GM12878 (cell line): Measurements from ENCODE around the gene PRMT5. TPM values are rescaled to one million over a fixed set of nuclear protein-coding genes. Genes with fewer than 3 reads are reported as not detected.

Experiments
- ATAC-seq: fragments of 200-7000 bp; cut with Tn5 transposase; 3 replicates; pipeline ENCODE4 v1.9.1; 2020; ENCODE audit warnings: mild to moderate bottlenecking, moderate library complexity
- BruUV-seq: library from RNA; stranded (reverse); fragments of 400-500 nt; replicated peaks from 2 replicates; lab custom pipeline; 2021; lab: Mats Ljungman, UMichigan
- CTCF ChIA-PET: fragments of 300-600 bp; sonication (Branson Sonifier 250); formaldehyde crosslinking; extraction: SDS; loops from one replicate; lab custom pipeline; 2021; ENCODE audit warnings: inconsistent platforms; lab: Yijun Ruan, JAX
- POLR2A ChIA-PET: fragments of 350-600 bp; formaldehyde crosslinking; extraction: SDS; loops from one replicate; lab custom pipeline; 2021; ENCODE audit warnings: inconsistent platforms; lab: Charles Lee
- RAD21 ChIA-PET: fragments of 300-600 bp; sonication (Branson Sonifier 250); formaldehyde crosslinking; loops from one replicate; lab custom pipeline; 2023; ENCODE audit warnings: antibody characterized with exemption; ENCODE audit not compliant: unreplicated experiment; lab: Charles Lee
- SMC1A ChIA-PET: fragments of 300-600 bp; sonication (Branson Sonifier 250); formaldehyde crosslinking; loops from one replicate; lab custom pipeline; 2023; ENCODE audit not compliant: unreplicated experiment, uncharacterized antibody; lab: Charles Lee
- DNase-seq: peaks from one replicate; pipeline ENCODE4 v3.0.0-alpha.2; 2011; ENCODE audit warnings: low read depth, low spot score
- FAIRE-seq: peaks from 3 replicates; lab custom pipeline; 2011; peaks lifted over from hg19 to GRCh38; lab: Jason Lieb, UNC
- H2AFZ ChIP-seq: 2 replicates; pipeline ENCODE4 v1.6.0; 2011; ENCODE audit warnings: low read depth, low read length, control low read depth; ENCODE audit not compliant: control insufficient read depth
- H3K27ac ChIP-seq: 2 replicates; pipeline ENCODE4 v1.5.1; 2011; ENCODE audit warnings: control low read depth; ENCODE audit not compliant: control insufficient read depth, insufficient read depth
- H3K27me3 ChIP-seq, 2 experiments: replicated peaks in 1 of 2; 2 replicates each; pipeline versions ENCODE4 v1.6.0 to v1.6.1; 2011; ENCODE audit warnings: low read length in 1 of 2; ENCODE audit not compliant: control insufficient read depth in 2 of 2, insufficient read depth in 2 of 2
- H3K36me3 ChIP-seq, 2 experiments: 2 replicates each; pipeline ENCODE4 v1.5.1; 2011; ENCODE audit warnings: low read length in 1 of 2; ENCODE audit not compliant: control insufficient read depth in 2 of 2, insufficient read depth in 2 of 2
- H3K4me1 ChIP-seq: 2 replicates; pipeline ENCODE4 v1.6.1; 2011; ENCODE audit warnings: mild to moderate bottlenecking, low read length, moderate library complexity, mixed read lengths; ENCODE audit not compliant: control insufficient read depth, insufficient read depth
- H3K4me2 ChIP-seq: 2 replicates; pipeline ENCODE4 v1.6.0; 2011; ENCODE audit warnings: control low read depth; ENCODE audit not compliant: control insufficient read depth, insufficient read depth
- H3K4me3 ChIP-seq: fragments of 200-600 bp; sonication (generic); 2 replicates; pipeline ENCODE4 v1.5.1; 2016
- H3K79me2 ChIP-seq: 2 replicates; pipeline ENCODE4 v1.6.0; 2011; ENCODE audit warnings: low read length; ENCODE audit not compliant: control insufficient read depth, insufficient read depth
- H3K9ac ChIP-seq: 2 replicates; pipeline ENCODE4 v1.8.0; 2011; ENCODE audit warnings: low read length, control low read depth, mixed read lengths; ENCODE audit not compliant: control insufficient read depth, insufficient read depth
- H3K9me3 ChIP-seq: replicated peaks from 3 replicates; pipeline ENCODE4 v1.5.1; 2011; ENCODE audit warnings: mild to moderate bottlenecking, low read length; ENCODE audit not compliant: control insufficient read depth, insufficient read depth
- H4K20me1 ChIP-seq: 2 replicates; pipeline ENCODE4 v1.6.0; 2011; ENCODE audit not compliant: control insufficient read depth, insufficient read depth
- CREM ChIP-seq: IDR thresholded peaks from 2 replicates; pipeline ENCODE4 v1.6.1; 2014; ENCODE audit warnings: antibody characterized with exemption, low read depth
- ETV6 ChIP-seq, 2 experiments: fragments of 450-650 bp in 1 of 2; IDR thresholded peaks in 1 of 2; conservative IDR thresholded peaks in 1 of 2; 2 replicates each; pipeline ENCODE4 v1.6.1; 2014; ENCODE audit warnings: antibody characterized with exemption in 1 of 2, borderline replicate concordance in 1 of 2, low read depth in 1 of 2, mild to moderate bottlenecking in 1 of 2, moderate library complexity in 1 of 2
- EZH2 ChIP-seq: IDR thresholded peaks from 2 replicates; pipeline ENCODE4 v1.6.1; 2012; ENCODE audit warnings: low read depth, mild to moderate bottlenecking, control low read depth, inconsistent platforms, low read length, borderline replicate concordance; ENCODE audit not compliant: control insufficient read depth
- FOS ChIP-seq: IDR thresholded peaks from 3 replicates; pipeline ENCODE4 v1.6.1; 2011; ENCODE audit warnings: borderline replicate concordance; ENCODE audit not compliant: insufficient read length; ENCODE audit errors: extremely low read depth
- FOXK2 ChIP-seq: fragments of 450-650 bp; IDR thresholded peaks from 2 replicates; pipeline ENCODE4 v1.6.1; 2017; ENCODE audit warnings: mild to moderate bottlenecking, moderate library complexity
- GATAD2B ChIP-seq: fragments of 450-650 bp; conservative IDR thresholded peaks from 2 replicates; pipeline ENCODE4 v1.6.1; 2017; ENCODE audit warnings: low read depth, mild to moderate bottlenecking, moderate library complexity
- HDGF ChIP-seq: fragments of 450-650 bp; IDR thresholded peaks from 2 replicates; pipeline ENCODE4 v1.6.1; 2016; ENCODE audit warnings: antibody characterized with exemption
- IKZF2 ChIP-seq, 2 experiments: fragments of 450-650 bp; IDR thresholded peaks; 2 replicates each; pipeline ENCODE4 v1.6.1; 2017; ENCODE audit warnings: mild to moderate bottlenecking in 2 of 2, moderate library complexity in 2 of 2
- JUNB ChIP-seq: IDR thresholded peaks from 2 replicates; pipeline ENCODE4 v1.6.1; 2016; ENCODE audit warnings: antibody characterized with exemption, mild to moderate bottlenecking
- MEF2A ChIP-seq: IDR thresholded peaks from 2 replicates; pipeline ENCODE4 v1.6.1; 2011; ENCODE audit warnings: low read depth, mild to moderate bottlenecking, low read length, moderate library complexity; ENCODE audit not compliant: insufficient read depth
- MTA2 ChIP-seq: fragments of 450-650 bp; IDR thresholded peaks from 2 replicates; pipeline ENCODE4 v1.6.1; 2016; ENCODE audit warnings: low read depth, mild to moderate bottlenecking, moderate library complexity
- MXI1 ChIP-seq: fragments of 150-350 bp; IDR thresholded peaks from 2 replicates; pipeline ENCODE4 v1.6.1; 2011; ENCODE audit warnings: low read depth, mild to moderate bottlenecking, inconsistent platforms, low read length, improper control_type of control experiment
- NFIC ChIP-seq: IDR thresholded peaks from 2 replicates; pipeline ENCODE4 v1.6.1; 2012; ENCODE audit warnings: low read depth, mild to moderate bottlenecking, inconsistent platforms, low read length, moderate library complexity
- NR2C1 ChIP-seq: fragments of 450-650 bp; IDR thresholded peaks from 2 replicates; pipeline ENCODE4 v1.6.1; 2017; ENCODE audit warnings: antibody characterized with exemption, mild to moderate bottlenecking, moderate library complexity
- NR2F1 ChIP-seq: fragments of 450-650 bp; conservative IDR thresholded peaks from 2 replicates; pipeline ENCODE4 v1.6.1; 2017; ENCODE audit warnings: mild to moderate bottlenecking
- PAX8 ChIP-seq: fragments of 450-650 bp; IDR thresholded peaks from 2 replicates; pipeline ENCODE4 v1.6.1; 2017; ENCODE audit warnings: mild to moderate bottlenecking, moderate library complexity
- POLR2A ChIP-seq: IDR thresholded peaks from 2 replicates; pipeline ENCODE4 v1.6.1; 2011; ENCODE audit warnings: low read depth, mild to moderate bottlenecking, low read length
- RAD51 ChIP-seq: fragments of 450-650 bp; IDR thresholded peaks from 2 replicates; pipeline ENCODE4 v1.6.1; 2016; ENCODE audit warnings: moderate library complexity, mild to moderate bottlenecking, inconsistent platforms
- RELA ChIP-seq: fragments of 450-650 bp; IDR thresholded peaks from 2 replicates; pipeline ENCODE4 v1.8.0; 2014; ENCODE audit warnings: borderline replicate concordance; ENCODE audit not compliant: partially characterized antibody
- SMAD5 ChIP-seq: IDR thresholded peaks from 2 replicates; pipeline ENCODE4 v1.6.1; 2016; ENCODE audit warnings: antibody characterized with exemption, low read depth
- SMC3 ChIP-seq: IDR thresholded peaks from 2 replicates; pipeline ENCODE4 v1.6.1; 2011; ENCODE audit warnings: low read length, improper control_type of control experiment, borderline replicate concordance
- STAT3 ChIP-seq: IDR thresholded peaks from 2 replicates; pipeline ENCODE4 v1.6.1; 2011; ENCODE audit warnings: low read depth, low read length, improper control_type of control experiment
- TCF7 ChIP-seq: IDR thresholded peaks from 2 replicates; pipeline ENCODE4 v1.6.1; 2014; ENCODE audit warnings: antibody characterized with exemption, borderline replicate concordance
- YBX1 ChIP-seq: fragments of 450-650 bp; IDR thresholded peaks from 2 replicates; pipeline ENCODE4 v1.6.1; 2016; ENCODE audit warnings: antibody characterized with exemption
- ZNF217 ChIP-seq: fragments of 450-650 bp; IDR thresholded peaks from 2 replicates; pipeline ENCODE4 v1.6.1; 2017; ENCODE audit warnings: antibody characterized with exemption, mild to moderate bottlenecking
- ZNF384 ChIP-seq: IDR thresholded peaks from 2 replicates; pipeline ENCODE4 v1.6.1; 2012; ENCODE audit warnings: low read depth, mild to moderate bottlenecking, low read length, improper control_type of control experiment, borderline replicate concordance
- ZNF622 ChIP-seq: fragments of 450-650 bp; IDR thresholded peaks from 2 replicates; pipeline ENCODE4 v1.6.1; 2017; ENCODE audit warnings: mild to moderate bottlenecking, inconsistent platforms
- WGBS: methylation state at CpG from one replicate; pipeline ENCODE4 v1.1.6; 2016; ENCODE audit warnings: low lambda C conversion rate; ENCODE audit not compliant: insufficient replicate concordance, insufficient coverage; ENCODE audit errors: missing lambda C conversion rate; 5-methylcytosine and 5-hydroxymethylcytosine counted together
- in situ Hi-C: fragments of 300-500 bp; cut with MboI; formaldehyde crosslinking; loops from 9 replicates; pipeline ENCODE4 v1.14.3; 2018; ENCODE audit warnings: mixed read lengths
- intact Hi-C: fragments of 100-400 bp; cut with micrococcal nuclease; formaldehyde crosslinking; loops from one replicate; pipeline ENCODE4 v1.14.2; 2022; ENCODE audit not compliant: unreplicated experiment
- polyA plus RNA-seq, 11 experiments: library from polyadenylated mRNA; depleted of rRNA in 4 of 11; unstranded in 6 of 11; stranded (reverse) in 5 of 11; fragments of >200 nt; fragmentation: Nextera tagmentation in 4 of 11; fragmentation: Illumina TruSeq in 1 of 11; extraction: Ambion mirVana in 4 of 11; extraction: Trizol in 1 of 11; gene quantifications; 1 replicate in 1 of 11; 2 replicates in 10 of 11; pipeline versions ENCODE4 v1.2.1 to v1.2.3, GENCODE V29; 2011 to 2016; ENCODE audit warnings: inconsistent platforms in 2 of 11, missing spikeins in 2 of 11, low read depth in 1 of 11
- total RNA-seq, 4 experiments: library from RNA; depleted of rRNA in 3 of 4; stranded (reverse); fragments of >200 nt in 3 of 4; fragmentation: Illumina TruSeq in 1 of 4; extraction: Trizol in 1 of 4; gene quantifications; 2 replicates each; pipeline versions ENCODE4 v1.2.1 to v1.2.3, GENCODE V29; 2013 to 2021

The PRMT5 gene
- total and polyA plus RNA-seq, 10 of the 15 experiments (the other 5 are each of a cell fraction or from before 2014, with no cell fraction given): 54.3 to 221 (median 111) TPM

GRCh38 chr14:22872033-22872832, 56.9 kb downstream of the PRMT5 start:
- CTCF ChIA-PET: interaction anchor here (0.7 to 6.9 kb wide), 22 partner anchors 10 to 302 kb away, joined by 3 to 174 read pairs (median 6); partner anchors contain the start of genes HAUS4, MRPL52, OXA1L and PRMT5
- Histone ChIP-seq H3K4me3 (peak overlapping the region; percentile 74), H3K4me2 (peak overlapping the region; percentile 93), H3K27me3 (no peaks in the 10 kb centered on the region), H2AFZ (peak overlapping the region; percentile 71), H3K36me3 (peaks cover 20 to 21% of the 10 kb centered on the region in 2 experiments), H3K9ac (peak overlapping the region; percentile 90), H3K79me2 (peaks cover 18% of the 10 kb centered on the region), H3K9me3 (no peaks in the 10 kb centered on the region), H3K4me1 (peaks cover 8% of the 10 kb centered on the region), H3K27ac (peak overlapping the region; percentile 93), H4K20me1 (no peaks in the 10 kb centered on the region)
- BruUV-seq: no TSS peak
- peak; percentile 87 for FAIRE-seq
- POLR2A ChIA-PET: interaction anchor here (0.9 to 3.9 kb wide), 8 partner anchors 12 to 48 kb away, joined by 3 to 45 read pairs (median 8); partner anchors contain the start of genes RBM23 and REM2
- WGBS: 1% methylated on average over 38 of the region's 45 CpGs
- DNase-seq: no peak
- ATAC-seq: peak; percentile 56
- intact Hi-C loops (loop anchor here (1.0 to 5.0 kb wide), 2 partner anchors 28 to 45 kb away; partner anchors contain the start of gene RBM23), in situ Hi-C loops (no loop called here)
- RAD21 ChIA-PET: interaction anchor here (0.5 to 6.4 kb wide), 21 partner anchors 10 to 321 kb away, joined by 3 to 56 read pairs (median 5); partner anchors contain the start of genes ABHD4 and RBM23
- SMC1A ChIA-PET: interaction anchor here (0.8 to 4.9 kb wide), 12 partner anchors 13 to 134 kb away, joined by 3 to 110 read pairs (median 5); partner anchors contain the start of genes HAUS4, PRMT5, RBM23 and REM2
- TF ChIP-seq NR2F1 (no peak; the same call in 1 of the 2 replicates), RELA (no peak), IKZF2 (IDR thresholded peaks at IDR 0.05) (peak; percentile 87 to 88), MEF2A (no peak), SMAD5 (no peak), JUNB (no peak), HDGF (no peak), NR2C1 (no peak), ETV6 (conservative IDR thresholded peaks at IDR 0.05 in 1 of 2, IDR thresholded peaks at IDR 0.05 in 1 of 2; ENCODE audit: borderline replicate concordance in 1 of 2, low read depth in 1 of 2) (no peak), NFIC (no peak), ZNF622 (no peak), RAD51 (no peak), MTA2 (no peak), FOXK2 (no peak), TCF7 (no peak), ZNF384 (no peak), POLR2A (no peak), EZH2 (no peak), GATAD2B (0 out of 2 replicates have a peak, but pooled peaks have one; percentile 68), YBX1 (no peak), FOS (no peak), SMC3 (peak; percentile 69), PAX8 (no peak), CREM (no peak), STAT3 (no peak), ZNF217 (no peak), MXI1 (peak; percentile 23; the same call in 1 of the 2 replicates)
